G401 (cell line): ENCODE results near the gene CASP2. TPM values are rescaled to one million over a fixed set of nuclear protein-coding genes. Genes with fewer than 3 reads are reported as not detected.
A peak's percentile ranks its signal among the peaks of the same experiment; 100 is the strongest.
"Not testable (repeated sequence)": the region's sequence is repeated elsewhere in the genome, so short reads cannot be mapped to it uniquely, and the experiment has no call there.

Experiments used
- DNase-seq: peaks from one replicate; pipeline ENCODE4 v3.0.0-alpha.2; 2015; ENCODE audit warnings: low spot score
- in situ Hi-C: cut with HindIII; loops from 2 replicates; pipeline ENCODE4 v1.10.0; 2016; ENCODE audit warnings: low sequenced_read_pairs, mixed read lengths
- total RNA-seq: library from RNA; depleted of rRNA; stranded (reverse); fragments of >200 nt; shearing (Covaris generic); gene quantifications from 2 replicates; pipeline ENCODE4 v1.2.3, GENCODE V29; 2014

CASP2 gene
- total RNA-seq, 1 experiment from 2014 or later: 5.9 TPM

GRCh38 chr7:143289421-143289820 lies 1.3 kb downstream of the CASP2 start:
- DNase-seq: no peak
- in situ Hi-C loops: no loop called here

DNA sequence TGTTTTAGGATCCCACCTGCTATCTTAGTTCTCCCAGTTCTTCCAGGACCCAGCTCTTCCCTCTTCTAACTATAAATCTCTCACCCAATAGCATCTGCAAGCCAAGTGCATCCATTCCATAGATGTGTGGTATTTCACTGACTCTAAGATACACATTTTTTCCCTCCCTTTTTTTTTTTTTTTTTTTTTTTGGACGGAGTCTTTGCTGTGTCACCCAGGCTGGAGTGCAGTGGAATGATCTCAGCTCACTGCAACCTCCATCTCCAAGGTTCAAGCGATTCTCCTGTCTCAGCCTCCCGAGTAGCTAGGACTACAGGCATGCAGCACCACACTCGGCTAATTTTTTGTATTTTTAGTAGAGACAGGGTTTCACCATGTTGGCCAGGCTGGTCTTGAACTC lies 1.7 kb downstream of the CASP2 start:
- in situ Hi-C loops, DNase-seq: not testable (repeated sequence)

DNA sequence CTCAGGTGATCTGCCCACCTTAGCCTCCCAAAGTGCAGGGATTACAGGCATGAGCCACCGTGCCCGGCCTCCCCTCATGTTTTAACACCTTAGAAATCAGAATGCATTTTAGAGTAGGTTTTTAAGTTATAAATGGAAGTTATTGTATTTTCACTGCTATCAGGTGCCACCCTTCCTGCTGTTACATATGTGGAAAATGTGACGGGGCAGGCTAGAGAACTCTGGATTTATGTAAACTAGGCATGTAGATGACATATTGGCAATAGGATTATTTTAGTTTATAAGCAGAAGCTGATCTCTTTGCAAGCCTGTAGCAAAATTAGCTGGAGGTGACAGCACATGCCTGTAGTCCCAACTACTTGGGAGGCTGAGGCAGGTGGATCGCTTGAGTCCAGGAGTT lies 2.1 kb downstream of the CASP2 start:
- DNase-seq: no peak
- in situ Hi-C loops: no loop called here

GRCh38 chr7:143292876-143293275 lies 4.7 kb downstream of the CASP2 start:
- in situ Hi-C loops: no loop called here
- DNase-seq: no peak

- DNase-seq: no peak
- in situ Hi-C loops: no loop called here
These were observed 7.7 kb downstream of the CASP2 start for GRCh38 chr7:143295870-143296269.

DNA sequence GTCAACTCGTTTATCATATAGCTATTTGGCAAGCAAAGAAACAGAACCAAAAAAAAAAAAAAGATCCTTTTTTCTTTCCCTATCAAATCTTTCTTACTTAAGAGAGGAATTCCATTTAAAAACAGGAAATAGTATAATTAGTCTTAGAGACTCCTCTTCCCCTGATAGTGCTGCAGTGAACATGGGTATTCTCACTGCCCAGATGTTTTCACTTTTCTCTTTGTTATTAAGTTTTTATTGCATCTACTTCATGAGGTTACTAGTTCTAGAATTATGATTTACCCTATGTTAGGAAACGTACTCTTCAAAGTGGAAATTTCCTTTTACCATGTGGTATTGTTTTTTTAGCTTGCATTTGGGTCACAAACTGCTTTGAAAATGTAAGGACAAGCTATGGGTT lies 8.5 kb downstream of the CASP2 start:
- in situ Hi-C loops: no loop called here

DNA sequence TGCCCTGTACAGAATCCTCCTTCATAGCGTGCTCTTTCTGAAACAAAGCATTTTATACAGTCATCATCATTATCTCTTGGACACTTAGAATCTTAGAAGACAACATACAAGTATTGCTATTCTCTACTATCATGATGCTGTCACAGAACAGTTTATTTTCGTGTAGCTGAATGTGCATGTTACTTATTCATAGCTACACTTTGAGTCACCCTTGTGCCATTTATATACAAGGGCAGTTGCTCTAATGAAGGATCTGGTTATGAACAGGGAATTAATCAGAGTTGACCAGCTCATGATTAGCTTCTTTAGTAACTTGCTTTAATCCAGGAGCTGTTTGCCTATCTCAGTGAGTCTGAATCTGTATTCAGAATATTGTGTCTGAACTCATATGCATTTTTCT lies 11.2 kb downstream of the CASP2 start:
- no peak for DNase-seq
- in situ Hi-C loops: no loop called here

More for the DNA sequence above, 8.5 kb downstream of the CASP2 start:
- DNase-seq: no peak

DNA sequence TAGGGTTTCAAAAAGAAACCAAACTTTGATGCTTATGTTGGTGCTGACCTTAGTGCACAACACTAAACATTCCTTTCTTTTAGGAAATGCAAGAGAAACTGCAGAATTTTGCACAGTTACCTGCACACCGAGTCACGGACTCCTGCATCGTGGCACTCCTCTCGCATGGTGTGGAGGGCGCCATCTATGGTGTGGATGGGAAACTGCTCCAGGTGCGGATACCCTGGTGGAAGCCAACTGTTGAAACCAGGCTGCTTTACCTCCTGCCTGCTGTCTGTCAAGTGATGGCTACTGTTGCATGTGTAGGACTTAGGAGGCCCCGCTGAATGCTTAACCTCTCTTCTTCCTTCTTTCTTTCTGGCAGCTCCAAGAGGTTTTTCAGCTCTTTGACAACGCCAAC lies 11.7 kb downstream of the CASP2 start:
- DNase-seq: peak; percentile 33
- in situ Hi-C loops: no loop called here

GRCh38 chr7:143300959-143301935 lies 13.1 kb downstream of the CASP2 start:
- DNase-seq: no peak
- in situ Hi-C loops: no loop called here

GRCh38 chr7:143303733-143304132 lies 15.6 kb downstream of the CASP2 start:
- DNase-seq: no peak
- in situ Hi-C loops: no loop called here

DNA sequence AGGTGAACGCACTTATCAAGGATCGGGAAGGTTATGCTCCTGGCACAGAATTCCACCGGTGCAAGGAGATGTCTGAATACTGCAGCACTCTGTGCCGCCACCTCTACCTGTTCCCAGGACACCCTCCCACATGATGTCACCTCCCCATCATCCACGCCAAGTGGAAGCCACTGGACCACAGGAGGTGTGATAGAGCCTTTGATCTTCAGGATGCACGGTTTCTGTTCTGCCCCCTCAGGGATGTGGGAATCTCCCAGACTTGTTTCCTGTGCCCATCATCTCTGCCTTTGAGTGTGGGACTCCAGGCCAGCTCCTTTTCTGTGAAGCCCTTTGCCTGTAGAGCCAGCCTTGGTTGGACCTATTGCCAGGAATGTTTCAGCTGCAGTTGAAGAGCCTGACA lies 16.8 kb downstream of the CASP2 start:
- in situ Hi-C loops: no loop called here
- DNase-seq: no peak

DNA sequence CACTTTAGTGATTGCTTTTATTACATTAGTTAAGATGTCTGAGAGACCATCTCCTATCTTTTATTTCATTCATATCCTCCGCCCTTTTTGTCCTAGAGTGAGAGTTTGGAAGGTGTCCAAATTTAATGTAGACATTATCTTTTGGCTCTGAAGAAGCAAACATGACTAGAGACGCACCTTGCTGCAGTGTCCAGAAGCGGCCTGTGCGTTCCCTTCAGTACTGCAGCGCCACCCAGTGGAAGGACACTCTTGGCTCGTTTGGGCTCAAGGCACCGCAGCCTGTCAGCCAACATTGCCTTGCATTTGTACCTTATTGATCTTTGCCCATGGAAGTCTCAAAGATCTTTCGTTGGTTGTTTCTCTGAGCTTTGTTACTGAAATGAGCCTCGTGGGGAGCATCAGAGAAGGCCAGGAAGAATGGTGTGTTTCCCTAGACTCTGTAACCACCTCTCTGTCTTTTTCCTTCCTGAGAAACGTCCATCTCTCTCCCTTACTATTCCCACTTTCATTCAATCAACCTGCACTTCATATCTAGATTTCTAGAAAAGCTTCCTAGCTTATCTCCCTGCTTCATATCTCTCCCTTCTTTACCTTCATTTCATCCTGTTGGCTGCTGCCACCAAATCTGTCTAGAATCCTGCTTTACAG lies 17.4 kb downstream of the CASP2 start:
- peak; percentile 40 for DNase-seq
- in situ Hi-C loops: no loop called here

GRCh38 chr7:143308632-143309031 lies 20.5 kb downstream of the CASP2 start:
- DNase-seq: no peak

DNA sequence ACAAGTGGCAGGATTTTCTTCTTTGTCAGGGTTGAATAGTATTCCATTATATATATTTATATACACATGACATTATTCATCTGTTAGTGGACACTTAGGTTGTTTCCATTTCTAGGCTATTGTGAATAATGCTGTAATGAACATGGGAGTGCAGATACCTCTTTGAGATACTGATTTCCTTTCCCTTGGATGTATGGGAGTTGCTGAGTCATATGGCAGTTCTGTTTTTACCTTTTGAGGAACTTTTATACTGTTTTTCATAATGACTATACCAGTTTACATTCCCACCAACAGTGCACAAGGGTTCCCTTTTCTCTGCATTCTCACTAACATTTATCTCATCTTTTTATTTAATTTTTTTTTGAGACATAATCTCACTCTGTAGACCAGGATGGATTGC lies 26.0 kb downstream of the CASP2 start:
- in situ Hi-C loops: no loop called here
- DNase-seq: no peak

More at GRCh38 chr7:143308632-143309031, 20.5 kb downstream of the CASP2 start:
- in situ Hi-C loops: no loop called here

DNA sequence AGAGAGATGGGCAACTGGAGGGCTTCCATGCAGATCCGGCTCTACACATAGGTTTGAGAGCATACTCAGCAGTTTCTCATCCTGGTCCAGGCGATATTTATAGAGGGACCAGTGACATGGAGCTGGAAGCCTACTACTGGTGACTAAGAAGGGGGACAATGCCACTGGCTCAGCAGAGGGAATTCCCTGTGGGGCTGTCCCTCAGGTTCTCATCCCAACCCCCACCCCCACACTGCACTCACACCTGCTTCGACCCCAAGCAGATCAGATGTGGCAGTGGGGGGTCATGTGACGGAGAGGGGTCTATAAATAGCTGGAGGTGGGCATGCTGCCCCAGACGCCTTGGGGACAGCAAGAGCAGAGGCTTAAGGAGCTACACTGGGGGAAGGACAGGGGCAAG lies 27.6 kb downstream of the CASP2 start, which contains the start of gene CLCN1:
Gene CLCN1 (plus strand): TSS at position 336 of the 400 bp plus-strand sequence. CDS start 102 bp downstream, outside the sequence.
- in situ Hi-C loops: no loop called here
- no peak for DNase-seq

DNA sequence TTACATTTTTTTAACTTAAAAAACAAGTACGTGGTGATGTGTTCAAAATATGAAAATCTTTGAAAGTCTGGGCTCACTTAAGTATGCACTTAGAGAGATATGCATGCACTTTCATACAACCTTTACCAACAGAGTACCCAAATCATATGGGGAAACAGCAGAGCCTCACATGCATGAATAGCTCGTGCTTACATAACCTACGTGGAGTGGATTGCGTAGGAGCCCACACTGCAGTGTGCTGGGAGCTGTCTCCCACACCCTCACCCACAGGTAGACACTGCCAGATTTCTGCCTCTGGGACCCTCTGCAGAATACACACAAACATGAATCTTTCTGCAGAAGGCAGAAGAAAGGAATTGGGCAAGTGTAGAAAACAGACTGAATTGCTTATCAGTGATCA lies 28.3 kb downstream of the CASP2 start:
- no peak for DNase-seq
- in situ Hi-C loops: no loop called here

- in situ Hi-C loops: no loop called here
- DNase-seq: no peak
These were observed 30.5 kb downstream of the CASP2 start for GRCh38 chr7:143318661-143319060.

DNA sequence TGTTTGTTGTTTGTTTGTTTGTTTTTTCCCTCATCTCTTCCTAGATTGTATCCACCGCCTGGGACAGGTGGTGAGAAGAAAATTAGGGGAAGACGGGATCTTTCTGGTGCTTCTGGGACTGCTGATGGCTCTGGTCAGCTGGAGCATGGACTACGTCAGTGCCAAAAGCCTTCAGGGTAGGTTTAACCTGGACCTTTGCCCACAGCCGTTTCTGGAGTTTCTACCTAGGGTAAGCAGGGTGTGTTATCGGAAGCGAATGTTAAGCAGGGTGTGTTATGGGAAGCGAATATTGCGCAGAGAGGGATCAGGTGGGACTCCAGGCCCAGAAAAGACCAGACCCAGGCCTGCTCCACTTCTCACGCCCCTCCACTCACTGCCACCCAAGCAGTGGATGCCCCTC lies 32.5 kb downstream of the CASP2 start:
- in situ Hi-C loops: no loop called here
- DNase-seq: no peak

DNA sequence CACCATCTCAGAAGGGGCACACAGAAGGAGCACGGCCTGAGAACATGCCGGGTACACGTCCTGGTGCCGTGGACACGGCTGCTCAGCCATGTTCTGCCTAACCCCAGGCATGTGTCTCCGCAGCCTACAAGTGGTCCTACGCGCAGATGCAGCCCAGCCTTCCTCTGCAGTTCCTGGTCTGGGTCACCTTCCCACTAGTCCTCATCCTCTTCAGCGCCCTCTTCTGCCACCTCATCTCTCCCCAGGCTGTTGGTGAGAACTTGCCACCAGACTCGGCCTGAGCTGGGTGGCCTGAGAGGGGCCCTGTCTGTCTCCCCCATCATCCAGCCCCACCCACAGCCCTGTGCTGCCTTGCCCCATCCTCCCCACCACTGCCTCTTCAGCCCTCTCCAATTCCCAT lies 33.1 kb downstream of the CASP2 start:
- in situ Hi-C loops: no loop called here
- no peak for DNase-seq

DNA sequence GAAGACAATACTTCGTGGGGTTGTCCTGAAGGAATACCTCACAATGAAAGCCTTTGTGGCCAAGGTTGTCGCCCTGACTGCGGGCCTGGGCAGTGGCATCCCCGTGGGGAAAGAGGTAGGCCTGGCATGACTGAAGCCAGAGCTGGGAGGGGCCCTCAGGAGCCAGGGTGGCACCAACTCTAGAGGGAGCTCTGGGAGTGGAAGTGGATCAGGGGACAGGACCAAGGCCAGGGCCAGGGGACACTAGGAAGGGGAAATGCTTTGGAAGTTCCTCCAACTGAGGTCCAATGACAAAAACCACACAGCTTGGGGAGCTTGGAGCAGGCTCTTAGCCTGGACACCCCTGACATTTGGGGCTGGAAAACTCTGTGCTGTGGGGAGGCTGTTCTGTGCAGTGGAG lies 33.6 kb downstream of the CASP2 start:
- in situ Hi-C loops: no loop called here
- DNase-seq: no peak
